HCEC 1CT (cell line): ENCODE measurements around the gene CYP2A6.
A peak's percentile ranks its signal among the peaks of the same experiment; 100 is the strongest.

Source experiments
- DNase-seq: peaks from one replicate; pipeline ENCODE4 v3.0.0-alpha.2; 2017

CYP2A6 gene

GRCh38 chr19:40801426-40802299 lies 48.6 kb downstream of the CYP2A6 start:
- no peak for DNase-seq

GRCh38 chr19:40800997-40801377 lies 49.3 kb downstream of the CYP2A6 start:
- DNase-seq = no peak

GRCh38 chr19:40800339-40800996 lies 49.8 kb downstream of the CYP2A6 start:
- DNase-seq = no peak

- no peak for DNase-seq
These were observed 50.5 kb downstream of the CYP2A6 start for GRCh38 chr19:40799558-40800338.

- DNase-seq = peak; percentile 99
These were observed 51.3 kb downstream of the CYP2A6 start, which contains the start of gene EGLN2 for GRCh38 chr19:40798683-40799557. EGLN2 (plus strand) TSS chr19:40799191; CDS start chr19:40800573, 1,382 bp downstream.

GRCh38 chr19:40797963-40798682 lies 52.1 kb downstream of the CYP2A6 start:
- DNase-seq = no peak

GRCh38 chr19:40797166-40797962 lies 52.9 kb downstream of the CYP2A6 start:
- DNase-seq = no peak
